CD14-positive monocyte (primary cell): ENCODE data around the gene EMSY. TPM values are rescaled to one million over a fixed set of nuclear protein-coding genes. Genes with fewer than 3 reads are reported as not detected.
A peak's percentile ranks its signal among the peaks of the same experiment; 100 is the strongest.

Source experiments
- DNase-seq, 3 donors: peaks; one replicate each; pipeline ENCODE4 v3.0.0-alpha.2; 2011 to 2022
- H2AFZ ChIP-seq: 2 replicates; pipeline ENCODE4 v1.6.0; 2012; ENCODE audit warnings: mild to moderate bottlenecking, low read depth, low read length, inconsistent platforms; ENCODE audit not compliant: insufficient read depth, poor library complexity, severe bottlenecking
- H3K27ac ChIP-seq, 2 donors: 1 replicate in 1 of 2; 2 replicates in 1 of 2; pipeline ENCODE4 v1.5.1; 2012 to 2013; ENCODE audit warnings: low read length in 2 of 2, control low read depth in 1 of 2, inconsistent platforms in 1 of 2, low read depth in 1 of 2, mild to moderate bottlenecking in 1 of 2
- H3K27me3 ChIP-seq, 2 donors: one replicate each; pipeline versions ENCODE4 v1.6.0 to v1.6.1; 2011 to 2013; ENCODE audit warnings: low read length in 2 of 2; ENCODE audit not compliant: control insufficient read depth in 2 of 2, insufficient read depth in 2 of 2
- H3K36me3 ChIP-seq, 2 donors: replicated peaks in 1 of 2; 1 replicate in 1 of 2; 2 replicates in 1 of 2; pipeline versions ENCODE4 v1.5.1 to v1.6.1; 2012 to 2013; ENCODE audit warnings: low read length in 2 of 2, control low read depth in 1 of 2, inconsistent platforms in 1 of 2, mild to moderate bottlenecking in 1 of 2; ENCODE audit not compliant: insufficient read depth in 2 of 2, control insufficient read depth in 1 of 2
- H3K4me1 ChIP-seq, 2 donors: 1 replicate in 1 of 2; 2 replicates in 1 of 2; pipeline versions ENCODE4 v1.5.1 to v1.6.1; 2012 to 2013; ENCODE audit warnings: low read length in 2 of 2, control low read depth in 1 of 2, inconsistent platforms in 1 of 2, mild to moderate bottlenecking in 1 of 2, moderate library complexity in 1 of 2; ENCODE audit not compliant: insufficient read depth in 2 of 2, control insufficient read depth in 1 of 2
- H3K4me2 ChIP-seq: replicated peaks from 2 replicates; pipeline ENCODE3; 2012; ENCODE audit warnings: low read length, moderate library complexity, mild to moderate bottlenecking; ENCODE audit not compliant: poor library complexity, severe bottlenecking; ENCODE audit errors: extremely low read depth
- H3K4me3 ChIP-seq, 3 experiments: fragments of 200-600 bp in 1 of 3; sonication (generic) in 1 of 3; replicated peaks in 1 of 3; 1 replicate in 2 of 3; 2 replicates in 1 of 3; pipeline ENCODE4 v1.5.1; 2011 to 2013; ENCODE audit warnings: low read length in 3 of 3, mild to moderate bottlenecking in 3 of 3, control low read depth in 2 of 3, low read depth in 2 of 3, inconsistent platforms in 1 of 3, moderate library complexity in 1 of 3
- H3K79me2 ChIP-seq: 2 replicates; pipeline ENCODE4 v1.6.0; 2012; ENCODE audit warnings: mild to moderate bottlenecking, control low read depth, inconsistent platforms, low read length, moderate library complexity; ENCODE audit not compliant: insufficient read depth
- H3K9ac ChIP-seq: 2 replicates; pipeline ENCODE4 v1.6.0; 2017; ENCODE audit warnings: low read length, mild to moderate bottlenecking; ENCODE audit not compliant: insufficient read depth, poor library complexity, severe bottlenecking
- H3K9me3 ChIP-seq, 2 donors: replicated peaks in 1 of 2; 1 replicate in 1 of 2; 2 replicates in 1 of 2; pipeline versions ENCODE4 v1.5.1 to v1.6.1; 2012 to 2013; ENCODE audit warnings: low read length in 2 of 2, control low read depth in 1 of 2; ENCODE audit not compliant: control insufficient read depth in 1 of 2, insufficient read depth in 1 of 2
- H4K20me1 ChIP-seq: 2 replicates; pipeline ENCODE4 v1.6.0; 2012; ENCODE audit warnings: mild to moderate bottlenecking, low read length, control low read depth, moderate library complexity; ENCODE audit not compliant: insufficient read depth
- H3K27ac Mint-ChIP-seq, 7 donors: one replicate each; pipeline ENCODE4 v1.8.0; 2020; ENCODE audit warnings: mild to moderate bottlenecking in 7 of 7, mixed read lengths in 7 of 7, moderate library complexity in 6 of 7, inconsistent platforms in 2 of 7
- H3K27me3 Mint-ChIP-seq, 3 donors: one replicate each; pipeline ENCODE4 v1.8.0; 2021 to 2022; ENCODE audit warnings: low read depth in 3 of 3, mild to moderate bottlenecking in 3 of 3, mixed read lengths in 3 of 3, moderate library complexity in 3 of 3, inconsistent platforms in 1 of 3
- H3K36me3 Mint-ChIP-seq, 2 donors: one replicate each; pipeline ENCODE4 v1.8.0; 2020; ENCODE audit warnings: mixed read lengths in 2 of 2, inconsistent platforms in 1 of 2, mild to moderate bottlenecking in 1 of 2
- H3K4me1 Mint-ChIP-seq: one replicate; pipeline ENCODE4 v1.8.0; 2020; ENCODE audit warnings: mild to moderate bottlenecking, mixed read lengths
- H3K4me3 Mint-ChIP-seq, 2 donors: one replicate each; pipeline ENCODE4 v1.8.0; 2020; ENCODE audit warnings: mild to moderate bottlenecking in 2 of 2, mixed read lengths in 2 of 2, moderate library complexity in 1 of 2
- H3K9me3 Mint-ChIP-seq, 7 donors: one replicate each; pipeline ENCODE4 v1.8.0; 2020 to 2022; ENCODE audit warnings: mixed read lengths in 7 of 7, mild to moderate bottlenecking in 6 of 7, moderate library complexity in 6 of 7, inconsistent platforms in 2 of 7
- WGBS: methylation state at CpG from one replicate; pipeline ENCODE4 v1.1.5; 2013; ENCODE audit warnings: missing lambda C conversion rate; ENCODE audit not compliant: insufficient coverage; 5-methylcytosine and 5-hydroxymethylcytosine counted together
- intact Hi-C, 2 donors: fragments of 100-400 bp; cut with micrococcal nuclease; formaldehyde crosslinking; loops; one replicate each; pipeline versions ENCODE4 v1.15.0 to v1.15.1; 2023
- polyA plus RNA-seq, 3 donors: library from polyadenylated mRNA; depleted of rRNA in 1 of 3; unstranded in 2 of 3; stranded (reverse) in 1 of 3; fragments of 300-500 nt in 2 of 3; fragments of >200 nt in 1 of 3; fragmentation: Illumina TruSeq in 2 of 3; gene quantifications; 1 replicate in 2 of 3; 2 replicates in 1 of 3; pipeline ENCODE4 v1.2.3, GENCODE V29; 2012 to 2021
- TF ChIP-seq, protein P1 (sequence below): fragments of 200-600 bp; IDR thresholded peaks from one replicate; pipeline ENCODE4 v1.8.0; 2022; ENCODE audit warnings: antibody characterized with exemption, mild to moderate bottlenecking

The EMSY gene
- polyA plus RNA-seq, 3 donors: 9.2 to 31.3 (median 9.4) TPM

DNA sequence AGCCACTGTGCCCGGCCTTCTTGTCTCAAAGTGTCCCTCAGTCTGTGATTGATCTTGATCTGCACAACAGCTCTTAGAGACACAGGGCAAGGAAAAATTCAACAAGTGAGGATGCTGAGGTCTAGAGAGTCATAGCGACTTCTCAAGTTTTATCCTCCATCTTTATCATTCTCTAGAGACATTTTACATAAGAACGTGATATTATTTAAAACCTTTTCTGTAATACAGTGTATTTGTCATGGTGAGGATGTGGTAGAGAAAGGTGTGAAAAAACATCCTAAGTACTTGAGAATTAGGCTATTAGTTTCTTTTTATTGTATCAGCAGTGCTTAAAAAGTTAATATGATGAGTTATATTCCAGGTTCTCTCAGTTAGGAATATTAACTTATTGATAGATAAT lies 50.2 kb downstream of the EMSY start:
- TF ChIP-seq, protein P1, sequence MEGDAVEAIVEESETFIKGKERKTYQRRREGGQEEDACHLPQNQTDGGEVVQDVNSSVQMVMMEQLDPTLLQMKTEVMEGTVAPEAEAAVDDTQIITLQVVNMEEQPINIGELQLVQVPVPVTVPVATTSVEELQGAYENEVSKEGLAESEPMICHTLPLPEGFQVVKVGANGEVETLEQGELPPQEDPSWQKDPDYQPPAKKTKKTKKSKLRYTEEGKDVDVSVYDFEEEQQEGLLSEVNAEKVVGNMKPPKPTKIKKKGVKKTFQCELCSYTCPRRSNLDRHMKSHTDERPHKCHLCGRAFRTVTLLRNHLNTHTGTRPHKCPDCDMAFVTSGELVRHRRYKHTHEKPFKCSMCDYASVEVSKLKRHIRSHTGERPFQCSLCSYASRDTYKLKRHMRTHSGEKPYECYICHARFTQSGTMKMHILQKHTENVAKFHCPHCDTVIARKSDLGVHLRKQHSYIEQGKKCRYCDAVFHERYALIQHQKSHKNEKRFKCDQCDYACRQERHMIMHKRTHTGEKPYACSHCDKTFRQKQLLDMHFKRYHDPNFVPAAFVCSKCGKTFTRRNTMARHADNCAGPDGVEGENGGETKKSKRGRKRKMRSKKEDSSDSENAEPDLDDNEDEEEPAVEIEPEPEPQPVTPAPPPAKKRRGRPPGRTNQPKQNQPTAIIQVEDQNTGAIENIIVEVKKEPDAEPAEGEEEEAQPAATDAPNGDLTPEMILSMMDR: no peak
- Mint-ChIP-seq H3K36me3 (peaks cover 48 to 69% of the 10 kb centered on the region in 2 donors), H3K9me3 (peaks cover 0 to 6% (median 0%) of the 10 kb centered on the region in 7 donors), H3K4me1 (no peaks in the 10 kb centered on the region), H3K4me3 (no peak overlapping the region), H3K27me3 (no peaks in the 10 kb centered on the region), H3K27ac (peak overlapping the region in 1 of 7 donors; percentile 10)
- H3K4me2 ChIP-seq: no peak overlapping the region
- H2AFZ ChIP-seq: no peak overlapping the region
- H3K4me1 ChIP-seq: no peaks in the 10 kb centered on the region
- H3K4me3 ChIP-seq: no peak overlapping the region
- H3K9ac ChIP-seq: no peak overlapping the region
- H4K20me1 ChIP-seq: peaks cover 6% of the 10 kb centered on the region
- no peaks in the 10 kb centered on the region for H3K27me3 ChIP-seq
- H3K27ac ChIP-seq: no peak overlapping the region
- H3K79me2 ChIP-seq: no peaks in the 10 kb centered on the region
- no peaks in the 10 kb centered on the region for H3K9me3 ChIP-seq
- DNase-seq: no peak
- peaks cover 33 to 78% of the 10 kb centered on the region in 2 donors for H3K36me3 ChIP-seq
- 100% methylated on average over 1 of the region's 3 CpGs for WGBS
- intact Hi-C loops: no loop called here

DNA sequence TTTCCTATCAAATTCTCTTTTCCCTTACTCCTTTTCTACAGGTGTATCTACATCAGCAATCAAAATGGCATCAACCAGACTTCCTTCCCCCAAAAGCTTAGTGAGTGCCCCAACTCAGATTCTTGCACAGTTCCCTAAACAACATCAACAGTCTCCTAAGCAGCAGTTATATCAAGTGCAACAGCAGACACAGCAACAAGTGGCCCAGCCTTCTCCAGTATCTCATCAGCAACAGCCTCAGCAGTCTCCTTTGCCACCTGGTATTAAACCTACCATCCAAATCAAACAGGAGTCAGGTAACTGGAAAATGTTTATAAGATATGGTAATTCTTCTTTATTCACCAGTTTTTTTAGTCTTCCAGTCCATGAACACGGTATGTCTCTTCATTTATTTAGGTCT lies 51.4 kb downstream of the EMSY start:
- intact Hi-C loops: no loop called here
- no CpG with 5 or more reads among the region's 1 CpG for WGBS
- H3K27ac ChIP-seq: no peak overlapping the region

More for the DNA sequence above, 51.4 kb downstream of the EMSY start:
- H3K27me3 ChIP-seq: no peaks in the 10 kb centered on the region
- H3K9ac ChIP-seq: no peak overlapping the region
- H4K20me1 ChIP-seq: peaks cover 6% of the 10 kb centered on the region
- Mint-ChIP-seq H3K27ac (peak overlapping the region in 3 of 7 donors; percentile 4 to 41 (median 14)), H3K4me3 (no peak overlapping the region), H3K9me3 (peaks cover 2 to 8% (median 4%) of the 10 kb centered on the region in 7 donors), H3K27me3 (no peaks in the 10 kb centered on the region), H3K4me1 (no peaks in the 10 kb centered on the region), H3K36me3 (peaks cover 55 to 77% of the 10 kb centered on the region in 2 donors)
- no peaks in the 10 kb centered on the region for H3K79me2 ChIP-seq
- no peak overlapping the region for H2AFZ ChIP-seq
- no peak overlapping the region for H3K4me3 ChIP-seq
- H3K9me3 ChIP-seq: peaks cover 0 to 11% of the 10 kb centered on the region in 2 donors
- no peaks in the 10 kb centered on the region for H3K4me1 ChIP-seq
- no peak overlapping the region for H3K4me2 ChIP-seq
- DNase-seq: no peak
- peaks cover 35 to 87% of the 10 kb centered on the region in 2 donors for H3K36me3 ChIP-seq
- TF ChIP-seq, protein P1: no peak
